M059J (cell line): ENCODE data around the gene ARMC10. TPM values are rescaled to one million over a fixed set of nuclear protein-coding genes. Genes with fewer than 3 reads are reported as not detected.
"Not testable (repeated sequence)": the region's sequence is repeated elsewhere in the genome, so short reads cannot be mapped to it uniquely, and the experiment has no call there.

Experiments
- DNase-seq: peaks from one replicate; pipeline ENCODE4 v3.0.0-alpha.2; 2012; ENCODE audit warnings: low read depth
- total RNA-seq: library from RNA; depleted of rRNA; stranded (reverse); fragments of >200 nt; shearing (Covaris generic); gene quantifications from 2 replicates; pipeline ENCODE4 v1.2.3, GENCODE V29; 2014; rRNA removed

Gene ARMC10
- total RNA-seq, 1 experiment from 2014 or later = 56.9 TPM

GRCh38 chr7:103124429-103124979 is 49.6 kb downstream of the ARMC10 start:
- DNase-seq = no peak

DNA sequence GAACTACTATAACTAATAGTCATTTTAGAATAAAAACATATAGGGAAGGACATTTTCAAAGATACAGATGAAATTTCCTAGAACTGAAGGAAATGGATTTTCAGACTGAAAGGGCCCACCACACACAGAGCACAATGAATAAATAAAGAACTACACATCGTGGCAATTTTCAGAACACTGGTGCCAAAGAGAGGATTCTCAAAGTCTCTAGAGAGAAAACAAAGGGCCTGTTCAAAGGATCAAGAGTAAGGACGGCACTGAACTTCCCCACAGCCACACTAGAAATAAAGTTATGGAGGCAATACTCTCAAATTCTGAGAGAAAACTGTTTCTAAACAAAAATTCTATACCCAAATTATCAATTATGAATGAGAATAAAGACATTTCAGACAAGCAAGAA is 52.1 kb downstream of the ARMC10 start:
- no peak for DNase-seq

GRCh38 chr7:103129702-103130549 is 55.0 kb downstream of the ARMC10 start:
- DNase-seq = no peak

DNA sequence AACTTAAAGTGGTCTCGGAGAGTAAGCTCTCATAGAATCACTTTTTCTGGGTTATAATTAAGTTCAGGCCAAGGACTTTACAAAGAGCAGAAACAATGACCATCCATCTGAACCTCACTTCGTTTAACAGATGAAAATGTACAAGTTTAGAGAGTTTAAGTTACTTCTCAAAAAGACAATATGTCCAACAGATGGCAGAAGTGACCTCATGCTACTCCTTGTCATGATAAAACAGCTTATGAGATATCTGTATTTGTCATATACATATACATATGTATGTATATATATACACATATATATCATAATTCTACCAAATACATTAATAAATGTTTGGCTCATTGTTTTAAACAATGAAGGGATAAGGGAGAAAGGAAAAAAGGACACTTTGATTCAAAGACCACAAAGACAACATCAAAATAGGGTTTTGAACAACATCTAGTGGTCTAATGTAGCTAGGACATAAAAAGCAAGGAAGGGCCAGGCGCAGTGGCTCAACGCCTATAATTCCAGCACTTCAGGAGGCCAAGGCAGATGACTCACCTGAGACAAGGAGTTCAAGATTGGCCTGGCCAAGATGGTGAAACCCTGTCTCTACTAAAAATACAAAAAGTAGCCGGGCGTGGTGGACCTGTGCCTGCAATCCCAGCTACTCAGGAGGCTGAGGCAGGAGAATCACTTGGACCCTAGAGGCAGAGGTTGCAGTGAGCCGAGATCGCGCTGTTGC is 56.1 kb downstream of the ARMC10 start:
- no peak for DNase-seq

DNA sequence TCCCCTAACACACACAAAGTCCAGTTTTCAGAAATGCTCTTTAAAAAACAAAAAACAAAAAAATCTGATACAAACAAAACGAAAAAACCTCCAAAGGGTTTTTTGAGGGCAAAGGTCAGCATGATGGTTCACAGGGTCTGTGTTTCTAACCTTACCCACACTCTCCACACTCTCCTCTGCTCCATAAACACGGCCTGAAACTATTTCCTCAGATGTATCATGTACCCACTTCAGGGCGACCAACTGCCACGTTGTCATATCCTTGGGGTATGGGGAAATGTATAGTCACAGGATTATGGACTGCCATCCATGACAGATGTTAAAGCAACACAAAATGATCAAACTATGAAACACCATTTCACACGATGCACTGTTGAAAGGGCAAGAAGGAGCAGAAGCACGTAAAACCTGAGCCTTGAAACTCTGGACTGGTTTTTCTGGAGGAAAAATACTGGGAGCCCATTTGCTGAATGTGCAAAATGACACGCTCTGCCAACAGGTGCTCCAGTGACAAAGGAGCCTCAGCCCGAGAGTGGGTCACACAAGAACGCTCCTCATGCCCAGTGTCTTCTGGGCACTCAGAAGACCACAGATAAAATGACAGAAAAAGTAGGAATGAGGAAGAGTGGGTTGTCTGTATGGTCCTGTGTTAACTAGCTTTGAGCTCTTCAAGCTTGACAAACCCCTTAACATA is 58.2 kb downstream of the ARMC10 start:
- DNase-seq = no peak

GRCh38 chr7:103134836-103135554 is 60.1 kb downstream of the ARMC10 start:
- no peak for DNase-seq

DNA sequence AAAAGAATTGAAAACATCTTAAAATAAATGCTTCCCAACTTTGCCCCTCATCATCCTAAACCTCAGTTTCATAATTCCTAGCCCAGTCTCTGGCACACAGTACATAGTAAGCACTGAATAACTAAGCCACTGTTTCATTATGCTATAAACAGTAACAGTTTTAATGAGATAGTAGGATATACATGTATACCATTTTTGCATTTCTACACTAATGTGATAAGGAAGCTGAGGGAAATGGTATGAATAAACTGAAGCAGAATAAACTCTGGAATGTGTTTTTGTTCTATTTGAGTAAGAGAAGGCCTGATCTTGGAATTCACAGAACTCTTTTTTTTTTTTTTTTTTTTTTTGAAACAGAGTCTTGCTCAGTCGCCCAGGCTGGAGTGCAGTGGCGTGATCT is 65.1 kb downstream of the ARMC10 start:
- no peak for DNase-seq

GRCh38 chr7:103140685-103141084 is 65.7 kb downstream of the ARMC10 start:
- no peak for DNase-seq

DNA sequence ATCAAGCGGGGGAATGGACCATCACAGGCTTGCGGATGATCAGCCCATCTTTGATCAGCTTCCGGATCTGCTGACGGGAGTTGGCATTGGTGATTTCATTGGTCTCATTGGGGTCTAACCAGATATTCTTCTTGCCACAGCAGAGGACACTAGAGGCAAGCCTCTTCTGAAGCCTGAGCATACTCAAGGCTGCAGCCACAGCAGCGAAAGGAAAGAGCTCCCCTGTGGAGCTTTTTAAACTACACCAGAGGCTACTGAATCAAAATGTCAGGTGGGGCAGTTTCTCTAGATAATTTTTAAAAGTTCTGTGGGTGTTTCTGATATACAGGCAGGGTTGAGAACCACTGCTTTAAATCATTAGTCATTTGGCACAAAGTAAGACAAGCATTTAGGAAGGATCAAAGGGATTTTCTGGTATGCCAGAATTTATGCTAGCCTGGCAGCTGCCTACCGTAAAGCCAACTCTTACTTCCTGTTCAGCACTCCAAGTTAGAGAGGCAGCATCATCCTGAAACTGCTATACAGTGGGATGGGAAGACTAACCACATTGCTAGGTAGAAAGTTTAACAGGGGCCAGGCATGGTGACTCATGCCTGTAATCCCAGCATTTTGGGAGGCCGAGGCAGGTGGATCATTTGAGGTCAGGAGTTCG is 66.9 kb downstream of the ARMC10 start:
- DNase-seq = peak; percentile 88

GRCh38 chr7:103142494-103142893 is 67.6 kb downstream of the ARMC10 start:
- DNase-seq = no peak

DNA sequence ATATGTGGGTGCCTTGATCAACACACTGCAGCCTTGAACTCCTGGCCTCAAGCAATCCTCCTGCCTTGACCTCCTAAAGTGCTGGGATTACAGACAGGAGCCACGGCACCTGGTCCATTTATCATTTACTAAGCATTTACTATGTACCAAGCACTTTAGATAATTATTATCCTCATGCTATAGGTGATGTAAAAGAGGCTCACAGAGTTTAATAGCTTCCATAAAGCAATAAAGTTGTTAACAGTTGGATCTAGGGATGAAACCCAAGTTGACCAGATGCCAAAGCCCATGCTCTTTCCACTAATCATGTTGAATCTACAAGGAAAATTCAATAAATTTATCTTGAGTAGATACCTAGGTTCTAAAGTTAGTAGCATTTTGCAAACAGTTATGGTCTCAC is 68.9 kb downstream of the ARMC10 start:
- DNase-seq = no peak

DNA sequence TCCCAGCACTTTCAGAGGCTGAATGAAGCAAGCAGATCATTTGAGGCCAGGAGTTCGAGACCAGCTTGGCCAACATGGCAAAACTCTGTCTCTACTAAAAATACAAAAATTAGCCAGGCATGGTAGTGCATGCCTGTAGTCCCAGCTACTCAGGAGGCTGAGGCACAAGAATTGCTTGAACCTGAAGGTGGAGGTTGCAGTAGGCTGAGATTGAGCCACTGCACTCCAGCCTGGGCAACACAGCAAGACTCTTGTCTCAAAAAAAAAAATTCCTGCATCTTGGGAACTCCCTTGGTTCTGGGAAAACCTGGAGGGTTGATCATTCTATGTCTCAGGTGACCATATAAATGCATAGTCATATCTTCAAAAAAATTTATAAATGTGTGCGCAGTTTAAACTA is 69.8 kb downstream of the ARMC10 start:
- DNase-seq = not testable (repeated sequence)

DNA sequence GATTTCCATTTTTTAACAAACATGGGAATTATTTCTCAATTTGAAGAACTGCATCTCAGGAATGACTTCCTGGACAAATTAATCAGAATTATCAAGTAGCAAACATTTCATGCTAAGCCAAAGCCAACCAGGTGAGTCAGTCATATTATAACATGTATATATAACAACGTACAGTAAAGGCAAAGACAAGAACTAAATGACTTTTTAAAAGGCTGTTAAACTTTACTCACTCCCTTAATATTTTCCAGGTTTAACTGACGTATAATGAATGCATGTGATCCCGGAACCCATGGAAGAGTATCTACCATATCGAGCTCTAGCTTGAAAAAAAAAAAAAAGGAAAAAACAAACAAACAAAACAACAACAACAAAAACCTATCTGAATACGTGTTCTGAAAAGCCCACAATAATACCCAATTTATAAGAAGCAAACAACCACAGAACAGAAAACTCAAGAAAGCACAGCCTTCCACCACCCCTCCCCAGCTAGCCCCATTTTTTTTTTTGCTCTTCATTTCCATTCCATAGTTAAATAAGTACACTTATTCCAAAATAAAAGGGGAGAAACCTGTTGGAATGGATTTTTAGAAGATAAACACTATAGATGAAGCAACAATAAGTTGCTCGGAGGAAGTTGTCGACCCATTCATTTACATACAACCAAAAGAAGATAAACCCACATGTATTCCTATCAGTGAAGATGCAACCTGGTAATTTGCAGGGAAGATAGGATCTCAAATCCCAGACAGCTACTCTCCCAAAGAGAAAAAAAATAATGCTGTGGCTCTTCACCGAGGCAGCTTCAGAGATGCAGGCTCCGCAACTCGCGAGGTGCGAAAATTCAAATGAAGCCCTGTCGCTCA is 73.4 kb downstream of the ARMC10 start:
- DNase-seq = no peak

Other genes starting within 250 kb of the ARMC10 start
- gene LRRC17, start 162.1 kb upstream of the ARMC10 start, total RNA-seq = 84.3 and 108 TPM in 2 replicates
- 0.59 and 1.5 TPM in 2 replicates for gene FBXL13, start 344 bp upstream of the ARMC10 start, total RNA-seq
- gene NAPEPLD, start 74.0 kb downstream of the ARMC10 start, total RNA-seq = 6.8 and 7.5 TPM in 2 replicates
- 65.1 and 87.2 TPM in 2 replicates for gene PMPCB, start 222.3 kb downstream of the ARMC10 start, total RNA-seq